T1000 (cell line): Measurements from ENCODE around the gene PTPRN2.
"Not testable (repeated sequence)": the region's sequence is repeated elsewhere in the genome, so short reads cannot be mapped to it uniquely, and the experiment has no call there.

Experiments
- DNase-seq: peaks from one replicate; lab custom pipeline; 2025; ENCODE audit warnings: mixed read lengths; lab: John Stamatoyannopoulos, UW

PTPRN2 gene

GRCh38 chr7:158587162-158588084 lies at the start of gene PTPRN2:
Gene PTPRN2 (minus strand): TSS chr7:158587823.
- DNase-seq = peak; percentile 55

- DNase-seq = no peak
Measured at GRCh38 chr7:158633055-158633956, 45.7 kb upstream of the PTPRN2 start.

GRCh38 chr7:158631574-158632195 lies 44.1 kb upstream of the PTPRN2 start:
- DNase-seq = no peak

GRCh38 chr7:158626289-158626688 lies 38.7 kb upstream of the PTPRN2 start:
- DNase-seq = not testable (repeated sequence)

GRCh38 chr7:158623241-158623640 lies 35.6 kb upstream of the PTPRN2 start:
- no peak for DNase-seq

- DNase-seq = no peak
Measured at GRCh38 chr7:158620839-158621441, 33.3 kb upstream of the PTPRN2 start.

- DNase-seq = no peak
Measured at GRCh38 chr7:158620418-158620817, 32.8 kb upstream of the PTPRN2 start.

- DNase-seq = no peak
Measured at GRCh38 chr7:158618745-158619140, 31.1 kb upstream of the PTPRN2 start.

GRCh38 chr7:158617737-158618128 lies 30.1 kb upstream of the PTPRN2 start:
- DNase-seq = no peak

- DNase-seq = no peak
Measured at GRCh38 chr7:158616050-158616449, 28.4 kb upstream of the PTPRN2 start.

GRCh38 chr7:158614700-158615099 lies 27.1 kb upstream of the PTPRN2 start:
- no peak for DNase-seq

GRCh38 chr7:158613481-158613880 lies 25.9 kb upstream of the PTPRN2 start:
- no peak for DNase-seq

- no peak for DNase-seq
Measured at GRCh38 chr7:158612546-158612945, 24.9 kb upstream of the PTPRN2 start.

GRCh38 chr7:158611541-158611940 lies 23.9 kb upstream of the PTPRN2 start:
- DNase-seq = no peak

- DNase-seq = no peak
Measured at GRCh38 chr7:158609313-158609974, 21.8 kb upstream of the PTPRN2 start.

GRCh38 chr7:158607563-158607962 lies 19.9 kb upstream of the PTPRN2 start:
- DNase-seq = no peak

GRCh38 chr7:158606671-158607424 lies 19.2 kb upstream of the PTPRN2 start:
- DNase-seq = no peak

- DNase-seq = no peak
Measured at GRCh38 chr7:158606129-158606528, 18.5 kb upstream of the PTPRN2 start.

- DNase-seq = no peak
Measured at GRCh38 chr7:158603773-158604755, 16.4 kb upstream of the PTPRN2 start.
